ENCODE measurements around the gene ASTN1.

The ASTN1 gene

GRCh38 chr1:176816232-176816631 lies 348.3 kb downstream of the ASTN1 start:
- DNase-seq = no peak

- DNase-seq = no peak
Measured at GRCh38 chr1:176815621-176816020, 348.9 kb downstream of the ASTN1 start.

GRCh38 chr1:176811511-176812288 lies 352.8 kb downstream of the ASTN1 start:
- DNase-seq = no peak

GRCh38 chr1:176809292-176809691 lies 355.2 kb downstream of the ASTN1 start:
- no peak for DNase-seq

Measured in NCI-H1694 treated with DMSO at 0.1 percent for 48 hours (cell line).